Stomach (tissue), 4 donors: Measurements from ENCODE around the gene PNPLA3.

Experiments used
- EP300 ChIP-seq: sonication (generic); formaldehyde crosslinking; IDR thresholded peaks from one replicate; pipeline ENCODE4 v1.6.1; 2017; ENCODE audit warnings: antibody characterized with exemption
- TF ChIP-seq, protein P1 (sequence below), 7 experiments: fragments of 450-650 bp in 4 of 7; fragments of 200-600 bp in 3 of 7; sonication (generic) in 3 of 7; IDR thresholded peaks; one replicate each; pipeline ENCODE4 v1.5.1; 2016 to 2019; ENCODE audit warnings: antibody characterized with exemption in 7 of 7, control low read depth in 2 of 7, mild to moderate bottlenecking in 1 of 7

DNA sequence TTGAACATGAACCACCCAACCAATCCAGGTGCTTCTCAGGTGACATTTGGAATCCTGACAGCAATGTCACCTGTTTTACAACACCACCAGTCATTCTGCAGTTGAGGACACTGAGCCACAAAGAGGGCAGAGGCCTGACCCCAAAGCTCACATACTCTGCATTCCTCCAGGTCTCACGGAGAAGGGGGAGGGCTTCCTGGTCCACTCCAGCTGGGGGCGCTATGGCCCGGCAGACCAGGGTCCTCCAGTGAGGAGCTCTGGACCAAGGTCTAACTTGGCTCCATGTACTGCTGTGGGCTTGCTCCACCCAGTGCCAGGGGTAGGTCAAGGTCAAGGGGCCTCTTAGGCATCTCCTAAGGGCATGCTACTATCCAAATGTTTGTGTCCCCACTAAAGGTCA is 1.5 kb upstream of the PNPLA3 start:
- TF ChIP-seq, protein P1, sequence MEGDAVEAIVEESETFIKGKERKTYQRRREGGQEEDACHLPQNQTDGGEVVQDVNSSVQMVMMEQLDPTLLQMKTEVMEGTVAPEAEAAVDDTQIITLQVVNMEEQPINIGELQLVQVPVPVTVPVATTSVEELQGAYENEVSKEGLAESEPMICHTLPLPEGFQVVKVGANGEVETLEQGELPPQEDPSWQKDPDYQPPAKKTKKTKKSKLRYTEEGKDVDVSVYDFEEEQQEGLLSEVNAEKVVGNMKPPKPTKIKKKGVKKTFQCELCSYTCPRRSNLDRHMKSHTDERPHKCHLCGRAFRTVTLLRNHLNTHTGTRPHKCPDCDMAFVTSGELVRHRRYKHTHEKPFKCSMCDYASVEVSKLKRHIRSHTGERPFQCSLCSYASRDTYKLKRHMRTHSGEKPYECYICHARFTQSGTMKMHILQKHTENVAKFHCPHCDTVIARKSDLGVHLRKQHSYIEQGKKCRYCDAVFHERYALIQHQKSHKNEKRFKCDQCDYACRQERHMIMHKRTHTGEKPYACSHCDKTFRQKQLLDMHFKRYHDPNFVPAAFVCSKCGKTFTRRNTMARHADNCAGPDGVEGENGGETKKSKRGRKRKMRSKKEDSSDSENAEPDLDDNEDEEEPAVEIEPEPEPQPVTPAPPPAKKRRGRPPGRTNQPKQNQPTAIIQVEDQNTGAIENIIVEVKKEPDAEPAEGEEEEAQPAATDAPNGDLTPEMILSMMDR (IDR thresholded peaks at IDR 0.05), result no peak
- TF ChIP-seq EP300, result no peak
